GM12872 (cell line): Measurements from ENCODE around the gene DIP2A.

Experiments used
- TF ChIP-seq, protein P1 (sequence below): IDR thresholded peaks from 3 replicates; pipeline ENCODE4 v1.5.1; 2011; ENCODE audit warnings: low read depth, mild to moderate bottlenecking, low read length, moderate library complexity; ENCODE audit not compliant: insufficient read depth

Gene DIP2A

DNA sequence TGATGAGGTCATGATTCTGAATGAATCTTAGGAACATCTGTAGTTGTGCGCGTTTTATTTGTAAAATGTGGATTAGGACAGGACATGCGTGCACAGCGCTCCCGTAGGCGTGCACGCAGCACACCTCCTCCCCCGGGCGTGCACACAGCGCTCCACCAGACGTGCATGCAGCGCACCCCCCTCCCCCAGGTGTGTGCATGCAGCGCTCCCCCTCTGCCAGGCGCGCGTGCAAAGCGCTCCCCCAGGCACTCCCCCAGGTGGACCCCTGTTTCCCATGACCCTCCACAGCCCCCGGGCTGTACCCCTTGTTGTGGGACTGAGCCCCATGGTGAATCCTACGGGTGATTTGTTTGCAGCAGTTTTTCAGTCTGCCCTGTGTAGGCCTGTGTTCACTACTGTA, 84.6 kb downstream of the DIP2A start:
- TF ChIP-seq, protein P1, sequence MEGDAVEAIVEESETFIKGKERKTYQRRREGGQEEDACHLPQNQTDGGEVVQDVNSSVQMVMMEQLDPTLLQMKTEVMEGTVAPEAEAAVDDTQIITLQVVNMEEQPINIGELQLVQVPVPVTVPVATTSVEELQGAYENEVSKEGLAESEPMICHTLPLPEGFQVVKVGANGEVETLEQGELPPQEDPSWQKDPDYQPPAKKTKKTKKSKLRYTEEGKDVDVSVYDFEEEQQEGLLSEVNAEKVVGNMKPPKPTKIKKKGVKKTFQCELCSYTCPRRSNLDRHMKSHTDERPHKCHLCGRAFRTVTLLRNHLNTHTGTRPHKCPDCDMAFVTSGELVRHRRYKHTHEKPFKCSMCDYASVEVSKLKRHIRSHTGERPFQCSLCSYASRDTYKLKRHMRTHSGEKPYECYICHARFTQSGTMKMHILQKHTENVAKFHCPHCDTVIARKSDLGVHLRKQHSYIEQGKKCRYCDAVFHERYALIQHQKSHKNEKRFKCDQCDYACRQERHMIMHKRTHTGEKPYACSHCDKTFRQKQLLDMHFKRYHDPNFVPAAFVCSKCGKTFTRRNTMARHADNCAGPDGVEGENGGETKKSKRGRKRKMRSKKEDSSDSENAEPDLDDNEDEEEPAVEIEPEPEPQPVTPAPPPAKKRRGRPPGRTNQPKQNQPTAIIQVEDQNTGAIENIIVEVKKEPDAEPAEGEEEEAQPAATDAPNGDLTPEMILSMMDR: no peak

DNA sequence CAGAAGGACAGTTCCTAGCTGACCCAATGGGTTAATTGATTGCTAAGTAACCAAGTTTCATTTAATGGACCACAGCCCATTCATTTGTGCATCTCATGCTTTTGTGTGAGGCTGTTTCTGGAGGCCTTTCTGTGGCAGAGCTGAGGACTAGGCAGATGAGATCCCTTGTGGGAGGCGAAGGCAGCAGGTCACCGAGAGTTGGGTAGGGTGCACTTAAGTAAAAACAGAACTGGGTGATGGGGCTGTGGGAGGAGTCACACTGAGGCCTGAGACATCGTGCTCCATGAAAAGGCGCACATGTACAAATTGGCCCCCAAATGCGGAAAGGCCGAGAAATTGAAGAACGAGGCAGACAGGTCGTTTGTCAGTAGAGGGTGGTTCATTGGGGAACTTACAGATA, 85.3 kb downstream of the DIP2A start:
- TF ChIP-seq, protein P1: no peak

DNA sequence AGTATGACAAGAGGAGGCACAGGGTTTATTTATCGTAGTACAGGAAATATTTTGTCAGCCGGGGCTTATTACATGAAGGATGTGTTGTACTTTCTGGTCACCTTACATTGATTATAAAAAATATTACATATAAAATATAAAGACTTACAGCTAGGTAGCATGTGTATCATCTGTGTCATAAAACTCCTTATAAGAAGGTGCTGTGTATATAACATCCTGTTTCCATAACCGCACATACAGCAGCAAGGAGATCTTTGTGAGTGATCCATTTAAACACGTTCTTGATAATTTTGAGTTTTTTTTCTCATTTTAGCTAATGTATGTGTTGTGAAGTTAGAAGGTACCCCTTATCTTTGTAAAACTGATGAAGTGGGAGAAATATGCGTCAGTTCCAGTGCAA, 86.1 kb downstream of the DIP2A start:
- TF ChIP-seq, protein P1: no peak

DNA sequence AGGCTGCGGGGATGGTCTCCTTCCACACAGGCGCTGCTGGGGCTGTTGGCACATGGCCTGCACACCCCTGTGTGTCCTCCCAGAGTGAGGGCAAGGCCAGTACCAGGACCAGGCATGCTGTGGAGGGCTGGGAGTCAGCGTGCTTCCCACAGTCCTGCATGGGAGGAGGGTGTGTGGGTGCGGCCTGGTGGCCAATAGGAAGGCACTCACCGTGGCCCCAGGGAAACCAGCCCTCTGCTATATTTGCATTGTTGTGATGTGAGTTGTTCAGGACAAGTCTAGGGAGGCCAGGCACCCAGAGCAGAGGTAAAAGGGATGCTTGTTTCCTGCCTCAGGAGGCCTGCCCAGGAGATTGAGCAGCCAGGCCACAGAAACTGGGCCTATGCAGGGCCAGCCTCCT, 86.7 kb downstream of the DIP2A start:
- TF ChIP-seq, protein P1: no peak

DNA sequence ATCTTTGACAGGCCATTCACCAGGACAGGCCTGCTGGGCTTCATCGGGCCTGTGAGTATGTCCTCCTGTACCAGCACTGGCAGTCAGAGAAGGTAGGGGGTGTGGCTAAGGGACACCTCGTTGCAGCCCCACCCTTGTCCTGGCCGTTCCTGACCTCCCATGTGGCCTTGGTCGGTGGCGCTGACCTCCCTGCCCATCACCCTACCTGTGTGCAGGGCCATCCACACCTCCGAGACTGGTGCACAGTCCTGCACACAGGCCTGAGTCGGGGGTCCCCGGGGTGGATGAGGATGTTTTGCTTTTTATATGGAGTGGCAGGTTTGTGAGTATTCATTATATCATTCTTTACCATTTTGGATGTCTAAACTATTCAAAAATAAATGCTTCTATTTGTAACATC, 87.2 kb downstream of the DIP2A start:
- TF ChIP-seq, protein P1: no peak

DNA sequence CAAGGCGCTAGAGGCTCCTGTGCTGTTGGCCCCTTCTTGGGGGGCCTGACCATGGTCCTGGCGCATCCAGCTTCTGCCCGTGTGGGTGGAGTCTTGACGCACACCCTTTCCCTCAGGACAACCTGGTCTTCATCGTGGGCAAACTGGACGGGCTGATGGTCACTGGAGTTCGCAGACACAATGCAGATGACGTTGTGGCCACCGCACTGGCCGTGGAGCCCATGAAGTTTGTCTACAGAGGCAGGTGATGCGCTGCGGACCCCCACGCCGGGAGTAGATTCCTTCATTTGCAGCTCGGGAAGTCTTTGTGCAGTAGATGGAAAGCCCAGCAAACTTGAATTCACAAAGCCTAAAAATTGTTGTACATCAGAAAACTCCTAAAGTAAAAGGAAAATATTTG, 88.1 kb downstream of the DIP2A start:
- TF ChIP-seq, protein P1: no peak

DNA sequence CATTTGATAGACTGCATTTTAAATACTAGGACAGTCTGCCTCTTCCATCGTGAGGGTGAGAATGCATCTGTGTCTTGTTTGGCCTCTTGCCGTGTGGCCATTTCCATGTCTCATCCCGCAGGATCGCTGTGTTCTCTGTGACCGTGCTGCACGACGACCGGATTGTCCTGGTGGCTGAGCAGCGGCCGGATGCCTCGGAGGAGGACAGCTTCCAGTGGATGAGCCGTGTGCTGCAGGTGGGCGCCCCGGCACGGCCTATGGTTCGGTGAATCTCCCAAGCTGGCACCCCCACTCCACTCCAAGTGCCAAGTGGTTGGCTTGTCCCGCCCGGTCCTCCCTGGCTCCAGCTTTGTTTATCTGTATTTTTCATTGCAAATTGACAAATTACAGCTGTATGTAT, 91.0 kb downstream of the DIP2A start:
- TF ChIP-seq, protein P1: no peak
